ENCODE measurements around the gene TYSND1. TPM values are rescaled to one million over a fixed set of nuclear protein-coding genes. Genes with fewer than 3 reads are reported as not detected.

TYSND1 gene
- total RNA-seq, 1 experiment from 2014 or later = 39.3 TPM

DNA sequence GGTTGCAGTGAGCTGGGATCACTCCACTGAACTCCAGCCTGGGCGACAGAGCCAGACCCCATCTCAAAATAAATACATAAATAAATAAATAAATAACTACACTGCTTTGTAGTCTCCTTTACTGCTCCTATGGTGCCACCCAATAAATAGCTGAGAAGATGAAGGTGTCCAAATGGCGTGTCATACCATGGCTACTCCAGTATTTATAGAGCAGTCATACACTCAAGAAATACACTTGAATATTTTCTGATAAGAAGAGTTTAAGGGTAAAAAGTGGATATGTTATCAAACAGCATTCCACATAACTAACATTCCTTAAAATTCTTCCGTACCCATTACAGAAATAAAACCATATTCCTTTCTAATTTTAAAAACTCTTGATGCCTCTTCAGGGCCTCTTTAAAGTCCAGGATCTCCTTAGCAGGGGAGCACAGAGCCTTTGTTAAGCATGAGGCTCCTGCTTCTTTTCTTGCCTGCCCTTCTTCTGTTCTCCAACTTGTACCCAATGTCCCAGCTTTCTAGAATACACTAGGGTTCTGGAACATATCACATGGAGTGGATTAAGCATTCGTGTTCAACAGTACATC is 31.7 kb upstream of the TYSND1 start:
- POLR2A ChIA-PET = interaction anchor here (0.6 kb wide), 1 partner anchor 13 kb away, joined by 5 read pairs; no protein-coding TSS in a partner anchor
- DNase-seq (ENCODE audit: low read depth, low spot score) = no peak
- H3K36me3 ChIP-seq (ENCODE audit: control insufficient read depth, insufficient read depth, low read length) = no peaks in the 10 kb centered on the region
- no peaks in the 10 kb centered on the region for H3K27me3 ChIP-seq (ENCODE audit: control insufficient read depth, insufficient read depth, low read length)
- in situ Hi-C loops (cut with HindIII; ENCODE audit: low pct_unique_long_range_greater_than_20kb, low sequenced_read_pairs) (no loop called here), intact Hi-C loops (cut with micrococcal nuclease; ENCODE audit: unreplicated experiment) (no loop called here)
- CTCF ChIA-PET = no interaction called here
- H3K27ac ChIP-seq (ENCODE audit: low read length) = no peak overlapping the region
- no peaks in the 10 kb centered on the region; the same call in 1 of the 2 replicates for H3K9me3 ChIP-seq (ENCODE audit: control insufficient read depth, insufficient read depth, low read depth, low read length)
- ATAC-seq = no peak
- peaks cover 11% of the 10 kb centered on the region; the same call in 1 of the 2 replicates for H3K4me1 ChIP-seq (ENCODE audit: control insufficient read depth, insufficient read depth, low read length)
- no peak for TF ChIP-seq TCF7L2 (IDR thresholded peaks at IDR 0.05; ENCODE audit: low read depth, low read length)
- no peak for TF ChIP-seq SIN3A (IDR thresholded peaks at IDR 0.05; ENCODE audit: borderline replicate concordance, insufficient read depth, low read depth, low read length)
- TF ChIP-seq, protein P1, sequence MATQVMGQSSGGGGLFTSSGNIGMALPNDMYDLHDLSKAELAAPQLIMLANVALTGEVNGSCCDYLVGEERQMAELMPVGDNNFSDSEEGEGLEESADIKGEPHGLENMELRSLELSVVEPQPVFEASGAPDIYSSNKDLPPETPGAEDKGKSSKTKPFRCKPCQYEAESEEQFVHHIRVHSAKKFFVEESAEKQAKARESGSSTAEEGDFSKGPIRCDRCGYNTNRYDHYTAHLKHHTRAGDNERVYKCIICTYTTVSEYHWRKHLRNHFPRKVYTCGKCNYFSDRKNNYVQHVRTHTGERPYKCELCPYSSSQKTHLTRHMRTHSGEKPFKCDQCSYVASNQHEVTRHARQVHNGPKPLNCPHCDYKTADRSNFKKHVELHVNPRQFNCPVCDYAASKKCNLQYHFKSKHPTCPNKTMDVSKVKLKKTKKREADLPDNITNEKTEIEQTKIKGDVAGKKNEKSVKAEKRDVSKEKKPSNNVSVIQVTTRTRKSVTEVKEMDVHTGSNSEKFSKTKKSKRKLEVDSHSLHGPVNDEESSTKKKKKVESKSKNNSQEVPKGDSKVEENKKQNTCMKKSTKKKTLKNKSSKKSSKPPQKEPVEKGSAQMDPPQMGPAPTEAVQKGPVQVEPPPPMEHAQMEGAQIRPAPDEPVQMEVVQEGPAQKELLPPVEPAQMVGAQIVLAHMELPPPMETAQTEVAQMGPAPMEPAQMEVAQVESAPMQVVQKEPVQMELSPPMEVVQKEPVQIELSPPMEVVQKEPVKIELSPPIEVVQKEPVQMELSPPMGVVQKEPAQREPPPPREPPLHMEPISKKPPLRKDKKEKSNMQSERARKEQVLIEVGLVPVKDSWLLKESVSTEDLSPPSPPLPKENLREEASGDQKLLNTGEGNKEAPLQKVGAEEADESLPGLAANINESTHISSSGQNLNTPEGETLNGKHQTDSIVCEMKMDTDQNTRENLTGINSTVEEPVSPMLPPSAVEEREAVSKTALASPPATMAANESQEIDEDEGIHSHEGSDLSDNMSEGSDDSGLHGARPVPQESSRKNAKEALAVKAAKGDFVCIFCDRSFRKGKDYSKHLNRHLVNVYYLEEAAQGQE (IDR thresholded peaks at IDR 0.05; ENCODE audit: insufficient read depth in 1 of 2, low read depth in 2 of 2, low read length in 1 of 2) = no peak
- TF ChIP-seq, protein P2, sequence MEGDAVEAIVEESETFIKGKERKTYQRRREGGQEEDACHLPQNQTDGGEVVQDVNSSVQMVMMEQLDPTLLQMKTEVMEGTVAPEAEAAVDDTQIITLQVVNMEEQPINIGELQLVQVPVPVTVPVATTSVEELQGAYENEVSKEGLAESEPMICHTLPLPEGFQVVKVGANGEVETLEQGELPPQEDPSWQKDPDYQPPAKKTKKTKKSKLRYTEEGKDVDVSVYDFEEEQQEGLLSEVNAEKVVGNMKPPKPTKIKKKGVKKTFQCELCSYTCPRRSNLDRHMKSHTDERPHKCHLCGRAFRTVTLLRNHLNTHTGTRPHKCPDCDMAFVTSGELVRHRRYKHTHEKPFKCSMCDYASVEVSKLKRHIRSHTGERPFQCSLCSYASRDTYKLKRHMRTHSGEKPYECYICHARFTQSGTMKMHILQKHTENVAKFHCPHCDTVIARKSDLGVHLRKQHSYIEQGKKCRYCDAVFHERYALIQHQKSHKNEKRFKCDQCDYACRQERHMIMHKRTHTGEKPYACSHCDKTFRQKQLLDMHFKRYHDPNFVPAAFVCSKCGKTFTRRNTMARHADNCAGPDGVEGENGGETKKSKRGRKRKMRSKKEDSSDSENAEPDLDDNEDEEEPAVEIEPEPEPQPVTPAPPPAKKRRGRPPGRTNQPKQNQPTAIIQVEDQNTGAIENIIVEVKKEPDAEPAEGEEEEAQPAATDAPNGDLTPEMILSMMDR (IDR thresholded peaks at IDR 0.05) = no peak
- TF ChIP-seq POLR2AphosphoS5 (IDR thresholded peaks at IDR 0.05; ENCODE audit: low read depth, low read length) = no peak
- no peak overlapping the region for H3K4me3 ChIP-seq (ENCODE audit: low read depth in 2 of 2, low read length in 2 of 2)
- no TSS peak for BruUV-seq (replicated peaks)

DNA sequence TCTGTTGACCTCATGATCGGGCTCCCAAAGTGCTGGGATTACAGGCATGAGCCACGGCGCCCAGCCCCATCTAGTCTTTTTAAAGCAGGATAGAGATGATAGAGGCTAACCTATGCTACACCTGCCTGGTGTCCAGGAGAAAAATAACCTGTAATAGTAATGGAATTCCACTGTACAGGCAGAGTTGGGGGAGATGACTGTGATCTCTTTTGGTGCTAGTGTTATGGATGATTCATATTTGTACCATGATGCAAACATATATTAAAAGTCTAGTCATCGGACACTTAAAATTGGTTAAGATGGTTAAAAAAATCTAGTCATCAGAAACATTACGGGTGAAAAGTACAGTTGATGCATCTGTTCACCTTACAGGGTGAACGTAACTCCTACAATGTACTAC is 29.9 kb upstream of the TYSND1 start:
- H3K27ac ChIP-seq (ENCODE audit: low read length) = no peak overlapping the region
- no TSS peak for BruUV-seq (replicated peaks)
- TF ChIP-seq POLR2AphosphoS5 (IDR thresholded peaks at IDR 0.05; ENCODE audit: low read depth, low read length) (no peak), TCF7L2 (IDR thresholded peaks at IDR 0.05; ENCODE audit: low read depth, low read length) (no peak), SIN3A (IDR thresholded peaks at IDR 0.05; ENCODE audit: borderline replicate concordance, insufficient read depth, low read depth, low read length) (no peak)
- TF ChIP-seq, protein P2 (IDR thresholded peaks at IDR 0.05) = no peak
- TF ChIP-seq, protein P1 (IDR thresholded peaks at IDR 0.05; ENCODE audit: insufficient read depth in 1 of 2, low read depth in 2 of 2, low read length in 1 of 2) = no peak
- H3K36me3 ChIP-seq (ENCODE audit: control insufficient read depth, insufficient read depth, low read length) = no peaks in the 10 kb centered on the region
- CTCF ChIA-PET = no interaction called here
- H3K4me3 ChIP-seq (ENCODE audit: low read depth in 2 of 2, low read length in 2 of 2) = no peak overlapping the region
- H3K27me3 ChIP-seq (ENCODE audit: control insufficient read depth, insufficient read depth, low read length) = no peaks in the 10 kb centered on the region
- in situ Hi-C loops (cut with HindIII; ENCODE audit: low pct_unique_long_range_greater_than_20kb, low sequenced_read_pairs) (no loop called here), intact Hi-C loops (cut with micrococcal nuclease; ENCODE audit: unreplicated experiment) (no loop called here)
- ATAC-seq (no peak), DNase-seq (ENCODE audit: low read depth, low spot score) (no peak)
- peaks cover 11% of the 10 kb centered on the region; the same call in 1 of the 2 replicates for H3K4me1 ChIP-seq (ENCODE audit: control insufficient read depth, insufficient read depth, low read length)
- H3K9me3 ChIP-seq (ENCODE audit: control insufficient read depth, insufficient read depth, low read depth, low read length) = no peaks in the 10 kb centered on the region; the same call in 1 of the 2 replicates
- POLR2A ChIA-PET = no interaction called here

All from Panc1 (cell line).